Adrenal gland (tissue), 12 donors: ENCODE data around the gene NCBP2. TPM values are rescaled to one million over a fixed set of nuclear protein-coding genes. Genes with fewer than 3 reads are reported as not detected.

ENCODE experiments used
- DNase-seq, 7 donors: peaks; one replicate each; pipeline ENCODE4 v3.0.0-alpha.2; 2019 to 2020
- H3K27ac ChIP-seq, 5 donors: fragments of 200-600 bp; sonication (generic) in 4 of 5; 1 replicate in 3 of 5; 2 replicates in 2 of 5; pipeline versions ENCODE4 v1.5.1 to v1.8.0; 2016 to 2020; ENCODE audit warnings: mild to moderate bottlenecking in 1 of 5
- H3K27me3 ChIP-seq: fragments of 200-600 bp; 2 replicates; pipeline ENCODE4 v1.8.0; 2021
- H3K36me3 ChIP-seq, 2 donors: fragments of 200-600 bp; replicated peaks in 1 of 2; 1 replicate in 1 of 2; 2 replicates in 1 of 2; pipeline versions ENCODE4 v1.5.1 to v1.8.0; 2018 to 2022
- H3K4me1 ChIP-seq, 2 donors: fragments of 200-600 bp; replicated peaks in 1 of 2; 1 replicate in 1 of 2; 2 replicates in 1 of 2; pipeline versions ENCODE4 v1.5.1 to v1.8.0; 2018 to 2021
- H3K4me3 ChIP-seq, 4 donors: fragments of 200-600 bp; sonication (generic) in 3 of 4; one replicate each; pipeline ENCODE4 v1.5.1; 2016 to 2018
- H3K9me3 ChIP-seq, 3 donors: fragments of 200-600 bp; sonication (generic) in 1 of 3; replicated peaks in 1 of 3; 1 replicate in 2 of 3; 2 replicates in 1 of 3; pipeline versions ENCODE4 v1.5.1 to v1.8.0; 2016 to 2021
- POLR2A ChIP-seq, 2 donors: fragments of 450-650 bp; IDR thresholded peaks; one replicate each; pipeline ENCODE4 v1.6.1; 2017; ENCODE audit warnings: antibody characterized with exemption in 2 of 2, mild to moderate bottlenecking in 2 of 2, moderate library complexity in 1 of 2
- WGBS, 4 donors: extraction: QIAGEN DNeasy Blood & Tissue Kit in 2 of 4; methylation state at CpG; one replicate each; pipeline versions ENCODE4 v1.1.5 to v1.1.7; 2013 to 2017; 5-methylcytosine and 5-hydroxymethylcytosine counted together
- intact Hi-C, 2 donors: fragments of 100-400 bp; cut with DNase I; formaldehyde crosslinking; loops; one replicate each; pipeline versions ENCODE4 v1.14.1 to v1.15.0; 2022 to 2023
- polyA plus RNA-seq, 3 donors: library from polyadenylated mRNA; stranded (reverse); fragments of 200-250 nt in 2 of 3; fragments of 350-450 nt in 1 of 3; fragmentation: Illumina TruSeq in 1 of 3; extraction: RNeasy Lipid Tissue Mini Kit (QIAGEN cat#74804) in 1 of 3; gene quantifications; one replicate each; pipeline ENCODE4 v1.2.3, GENCODE V29; 2013 to 2014
- total RNA-seq, 9 donors: library from RNA; depleted of rRNA in 4 of 9; stranded (reverse); fragments of >200 nt in 4 of 9; fragments of 120-200 nt in 1 of 9; fragmentation: NEBNext Ultra II Directional in 1 of 9; extraction: Animal tissue kit (Norgen Biotek cat#: 25700) in 1 of 9; gene quantifications; one replicate each; pipeline versions ENCODE4 v1.1.0 to v1.2.4, GENCODE V29; 2013 to 2023
- TF ChIP-seq, protein P1 (sequence below), 6 experiments: fragments of 450-650 bp in 4 of 6; fragments of 200-600 bp in 2 of 6; sonication (generic) in 1 of 6; IDR thresholded peaks; 1 replicate in 5 of 6; 2 replicates in 1 of 6; pipeline versions ENCODE4 v1.5.1 to v1.8.0; 2016 to 2021; ENCODE audit warnings: antibody characterized with exemption in 6 of 6, mild to moderate bottlenecking in 2 of 6, moderate library complexity in 1 of 6
- donor health status: healthy with polysubstance abuse.
- donor health status: Bipolar disorder and iron deficiency.
- donor health status: DM: yes; HTN: yes; CAD: no.
- donor health status: DM: no; HTN: no; CAD: no.
- donor health status: DM: no; HTN: no; CAD: no.
- donor health status: DM: yes; HTN: yes; CAD: no.

NCBP2 gene
- total and polyA plus RNA-seq, 12 donors: 38.5 to 100 (median 56.7) TPM

DNA sequence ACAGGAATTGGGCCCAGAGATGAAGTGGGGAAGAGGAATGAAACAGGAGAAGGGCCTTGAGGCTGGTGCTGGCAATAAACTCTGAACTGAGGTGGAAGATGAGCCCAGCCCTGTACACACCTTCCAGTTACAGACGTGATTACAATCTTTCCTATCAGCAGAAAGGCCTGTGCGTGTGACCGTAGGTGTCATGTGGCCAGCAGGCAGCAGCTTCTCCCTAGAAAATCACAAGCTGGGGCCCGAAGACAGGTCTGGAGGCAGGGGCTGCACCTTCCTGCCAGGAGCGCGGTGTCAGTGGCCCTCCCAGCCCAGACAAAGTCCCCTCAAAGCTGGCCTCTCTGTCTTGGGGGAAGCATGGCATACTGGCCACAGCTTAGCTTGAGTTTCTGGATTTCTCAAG, 43.0 kb upstream of the NCBP2 start:
- no peak overlapping the region for H3K4me3 ChIP-seq
- intact Hi-C loops: no loop called here
- no peak for DNase-seq
- no peaks in the 10 kb centered on the region for H3K36me3 ChIP-seq
- H3K4me1 ChIP-seq: no peaks in the 10 kb centered on the region
- no peak for TF ChIP-seq POLR2A (IDR thresholded peaks at IDR 0.05)
- TF ChIP-seq, protein P1, sequence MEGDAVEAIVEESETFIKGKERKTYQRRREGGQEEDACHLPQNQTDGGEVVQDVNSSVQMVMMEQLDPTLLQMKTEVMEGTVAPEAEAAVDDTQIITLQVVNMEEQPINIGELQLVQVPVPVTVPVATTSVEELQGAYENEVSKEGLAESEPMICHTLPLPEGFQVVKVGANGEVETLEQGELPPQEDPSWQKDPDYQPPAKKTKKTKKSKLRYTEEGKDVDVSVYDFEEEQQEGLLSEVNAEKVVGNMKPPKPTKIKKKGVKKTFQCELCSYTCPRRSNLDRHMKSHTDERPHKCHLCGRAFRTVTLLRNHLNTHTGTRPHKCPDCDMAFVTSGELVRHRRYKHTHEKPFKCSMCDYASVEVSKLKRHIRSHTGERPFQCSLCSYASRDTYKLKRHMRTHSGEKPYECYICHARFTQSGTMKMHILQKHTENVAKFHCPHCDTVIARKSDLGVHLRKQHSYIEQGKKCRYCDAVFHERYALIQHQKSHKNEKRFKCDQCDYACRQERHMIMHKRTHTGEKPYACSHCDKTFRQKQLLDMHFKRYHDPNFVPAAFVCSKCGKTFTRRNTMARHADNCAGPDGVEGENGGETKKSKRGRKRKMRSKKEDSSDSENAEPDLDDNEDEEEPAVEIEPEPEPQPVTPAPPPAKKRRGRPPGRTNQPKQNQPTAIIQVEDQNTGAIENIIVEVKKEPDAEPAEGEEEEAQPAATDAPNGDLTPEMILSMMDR (IDR thresholded peaks at IDR 0.05): no peak
- 72 to 77% (median 75%) methylated on average over 3 to 6 of the region's 6 CpGs for WGBS, 4 donors
- H3K9me3 ChIP-seq: no peaks in the 10 kb centered on the region
- H3K27ac ChIP-seq: no peak overlapping the region
- H3K27me3 ChIP-seq: peaks cover 8% of the 10 kb centered on the region

DNA sequence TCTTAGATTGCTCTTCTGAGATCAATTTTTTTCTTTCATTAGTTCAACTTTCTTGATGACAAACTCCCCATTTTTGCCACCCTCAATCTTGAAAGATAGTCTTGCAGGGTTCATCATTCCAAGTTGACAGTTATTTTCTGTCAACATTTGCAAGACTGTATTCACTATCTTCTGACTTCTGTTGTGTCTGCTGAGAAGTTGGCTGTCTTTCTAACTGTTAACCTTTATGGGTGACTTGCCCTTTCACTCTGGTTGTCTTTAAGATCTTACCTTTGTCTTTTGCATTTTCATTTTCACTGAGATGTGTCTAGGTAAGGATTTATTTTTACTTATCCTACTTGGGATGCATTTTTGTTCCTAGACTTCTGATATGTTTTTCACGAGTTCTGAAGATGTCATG, 40.9 kb upstream of the NCBP2 start:
- no peak for DNase-seq
- 36 to 58% (median 43%) methylated on average over 1 of the region's 1 CpG for WGBS, 4 donors
- no peaks in the 10 kb centered on the region for H3K9me3 ChIP-seq
- H3K4me3 ChIP-seq: no peak overlapping the region
- intact Hi-C loops: no loop called here
- no peaks in the 10 kb centered on the region for H3K36me3 ChIP-seq
- peaks cover 8% of the 10 kb centered on the region for H3K27me3 ChIP-seq
- H3K27ac ChIP-seq: no peak overlapping the region
- H3K4me1 ChIP-seq: peaks cover 0 to 3% of the 10 kb centered on the region in 2 donors
- TF ChIP-seq POLR2A (IDR thresholded peaks at IDR 0.05): no peak
- TF ChIP-seq, protein P1 (IDR thresholded peaks at IDR 0.05): no peak

DNA sequence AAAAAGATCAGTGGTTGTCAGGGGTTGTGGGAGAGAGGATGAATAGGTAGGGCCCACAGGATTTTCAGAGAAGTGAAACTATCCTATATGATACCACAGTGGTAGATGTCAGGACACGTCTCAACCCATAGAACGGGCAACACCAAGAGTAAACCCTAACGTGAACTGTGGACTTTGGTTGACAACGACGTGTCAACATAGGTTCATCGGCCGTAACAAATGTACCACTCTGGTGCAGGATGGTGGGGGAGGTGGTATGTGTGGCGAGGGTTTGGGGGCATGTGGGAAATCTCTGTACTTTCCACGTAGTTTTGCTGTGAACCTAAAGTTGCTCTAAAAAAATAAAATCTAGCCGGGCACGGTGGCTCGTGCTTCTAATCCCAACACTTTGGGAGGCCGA, 39.3 kb upstream of the NCBP2 start:
- TF ChIP-seq, protein P1 (IDR thresholded peaks at IDR 0.05): no peak
- TF ChIP-seq POLR2A (IDR thresholded peaks at IDR 0.05): no peak
- Histone ChIP-seq H3K27me3 (peaks cover 8% of the 10 kb centered on the region), H3K4me1 (peaks cover 0 to 3% of the 10 kb centered on the region in 2 donors), H3K36me3 (no peaks in the 10 kb centered on the region), H3K27ac (no peak overlapping the region), H3K9me3 (no peaks in the 10 kb centered on the region), H3K4me3 (no peak overlapping the region)
- 90 to 93% (median 93%) methylated on average over 13 of the region's 13 CpGs for WGBS, 4 donors
- intact Hi-C loops: no loop called here
- no peak for DNase-seq

DNA sequence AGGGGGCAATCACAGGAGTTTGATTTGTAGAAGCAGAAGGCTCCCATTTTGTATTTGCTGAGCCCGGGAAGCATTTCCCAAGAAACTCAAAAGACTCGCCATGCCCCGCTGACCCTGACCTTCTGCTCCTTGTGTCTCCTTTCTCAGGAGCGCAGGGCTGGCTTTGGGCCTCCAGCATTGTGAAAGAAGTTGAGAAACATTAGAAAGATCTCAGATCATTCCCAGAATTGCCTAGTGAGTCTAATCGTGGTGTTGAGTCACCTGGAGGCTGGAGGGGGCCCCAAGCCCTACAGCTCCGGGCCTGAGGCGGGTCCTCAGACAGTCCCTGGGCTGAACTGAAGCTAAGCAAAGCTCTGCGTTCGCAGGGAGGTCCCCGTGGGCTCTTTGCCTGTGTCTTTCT, 37.2 kb upstream of the NCBP2 start:
- TF ChIP-seq POLR2A (IDR thresholded peaks at IDR 0.05): no peak
- TF ChIP-seq, protein P1 (IDR thresholded peaks at IDR 0.05): no peak
- Histone ChIP-seq H3K36me3 (no peaks in the 10 kb centered on the region), H3K9me3 (no peaks in the 10 kb centered on the region), H3K27me3 (peaks cover 4% of the 10 kb centered on the region), H3K4me3 (no peak overlapping the region), H3K27ac (no peak overlapping the region), H3K4me1 (peaks cover 0 to 3% of the 10 kb centered on the region in 2 donors)
- WGBS, 4 donors: 57 to 76% (median 66%) methylated on average over 9 to 10 of the region's 10 CpGs
- DNase-seq: peak in 6 of 7 donors; percentile 44 to 82 (median 70)
- intact Hi-C loops: no loop called here
